Measurements from ENCODE around the gene CD70.

The CD70 gene

GRCh38 chr19:6577476-6578125 lies 13.3 kb downstream of the CD70 start (continued):
- TF ChIP-seq PATZ1 (CRISPR knock-in tag; IDR thresholded peaks at IDR 0.05; ENCODE audit: borderline replicate concordance) = no peak
- TF ChIP-seq TCF4 (CRISPR knock-in tag; IDR thresholded peaks at IDR 0.05; ENCODE audit: borderline replicate concordance) = no peak
- no peak for TF ChIP-seq RARB (CRISPR knock-in tag; IDR thresholded peaks at IDR 0.05)

- ATAC-seq = no peak
- TF ChIP-seq POU6F1 (CRISPR knock-in tag; IDR thresholded peaks at IDR 0.05; ENCODE audit: borderline replicate concordance, low read depth) (no peak), PPARA (CRISPR knock-in tag; IDR thresholded peaks at IDR 0.05; ENCODE audit: borderline replicate concordance) (no peak), RARB (CRISPR knock-in tag; IDR thresholded peaks at IDR 0.05) (no peak), PATZ1 (CRISPR knock-in tag; IDR thresholded peaks at IDR 0.05; ENCODE audit: borderline replicate concordance) (no peak), TOX (CRISPR knock-in tag; IDR thresholded peaks at IDR 0.05; ENCODE audit: borderline replicate concordance) (no peak)
Measured at GRCh38 chr19:6576869-6577475, 14.0 kb downstream of the CD70 start.

- no peak for ATAC-seq
- no peak for TF ChIP-seq ZNF70 (CRISPR knock-in tag; IDR thresholded peaks at IDR 0.05)
- TF ChIP-seq CREB5 (CRISPR knock-in tag; IDR thresholded peaks at IDR 0.05; ENCODE audit: low read depth) = no peak
- TF ChIP-seq ZFP3 (CRISPR knock-in tag; IDR thresholded peaks at IDR 0.05) = no peak
- TF ChIP-seq PPARA (CRISPR knock-in tag; IDR thresholded peaks at IDR 0.05; ENCODE audit: borderline replicate concordance) = no peak
- TF ChIP-seq POU6F1 (CRISPR knock-in tag; IDR thresholded peaks at IDR 0.05; ENCODE audit: borderline replicate concordance, low read depth) = no peak
- TF ChIP-seq SNAI2 (CRISPR knock-in tag; IDR thresholded peaks at IDR 0.05) = no peak
- TF ChIP-seq PATZ1 (CRISPR knock-in tag; IDR thresholded peaks at IDR 0.05; ENCODE audit: borderline replicate concordance) = no peak
- TF ChIP-seq ZNF8 (CRISPR knock-in tag; IDR thresholded peaks at IDR 0.05) = no peak
- TF ChIP-seq TCF4 (CRISPR knock-in tag; IDR thresholded peaks at IDR 0.05; ENCODE audit: borderline replicate concordance) = no peak
- TF ChIP-seq ARNTL (CRISPR knock-in tag; IDR thresholded peaks at IDR 0.05; ENCODE audit: borderline replicate concordance, low read depth) = no peak
- TF ChIP-seq CSRNP3 (CRISPR knock-in tag; IDR thresholded peaks at IDR 0.05) = no peak
Measured at GRCh38 chr19:6573350-6573749, 17.6 kb downstream of the CD70 start.

Data from SK-N-SH treated with all-trans-retinoic acid at 6 μM for 48 hours (cell line).